Measurements from ENCODE around the gene SURF6.
"Not testable (repeated sequence)": the region's sequence is repeated elsewhere in the genome, so short reads cannot be mapped to it uniquely, and the experiment has no call there.

The SURF6 gene

DNA sequence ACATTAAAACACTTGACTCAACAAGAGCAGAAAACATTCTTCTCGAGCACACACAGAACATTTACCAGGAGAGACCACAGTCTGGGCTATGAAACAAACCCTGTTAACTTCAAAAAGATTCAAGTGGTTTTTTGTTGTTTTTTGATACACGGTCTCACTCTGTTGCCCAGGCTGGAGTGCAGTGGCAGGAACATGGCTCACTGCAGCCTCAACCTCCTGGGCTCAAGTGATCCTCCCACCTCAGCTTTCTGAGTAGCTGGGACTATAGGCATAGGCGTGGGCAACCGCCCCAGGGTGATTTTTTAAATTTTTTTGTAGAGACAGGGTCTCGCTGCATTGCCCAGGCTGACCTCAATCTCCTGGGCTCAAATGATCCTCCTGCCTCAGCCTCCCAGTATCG, 9.0 kb downstream of the SURF6 start:
- H3K27me3 ChIP-seq (ENCODE audit: control insufficient read depth, insufficient read depth, low read length, poor library complexity, severe bottlenecking); H3K4me1 ChIP-seq (ENCODE audit: control insufficient read depth, insufficient read depth, low read length); H3K9me3 ChIP-seq (ENCODE audit: control insufficient read depth, low read length); H3K27ac ChIP-seq (ENCODE audit: insufficient read depth, low read depth, low read length, poor library complexity, severe bottlenecking); H3K4me3 ChIP-seq (ENCODE audit: insufficient read depth, low read depth, low read length): not testable (repeated sequence)
- peaks cover 12% of the 10 kb centered on the region for H3K36me3 ChIP-seq (ENCODE audit: control insufficient read depth, insufficient read depth, low read length)
- WGBS, 2 experiments, result 90% methylated on average over 6 of the region's 6 CpGs

DNA sequence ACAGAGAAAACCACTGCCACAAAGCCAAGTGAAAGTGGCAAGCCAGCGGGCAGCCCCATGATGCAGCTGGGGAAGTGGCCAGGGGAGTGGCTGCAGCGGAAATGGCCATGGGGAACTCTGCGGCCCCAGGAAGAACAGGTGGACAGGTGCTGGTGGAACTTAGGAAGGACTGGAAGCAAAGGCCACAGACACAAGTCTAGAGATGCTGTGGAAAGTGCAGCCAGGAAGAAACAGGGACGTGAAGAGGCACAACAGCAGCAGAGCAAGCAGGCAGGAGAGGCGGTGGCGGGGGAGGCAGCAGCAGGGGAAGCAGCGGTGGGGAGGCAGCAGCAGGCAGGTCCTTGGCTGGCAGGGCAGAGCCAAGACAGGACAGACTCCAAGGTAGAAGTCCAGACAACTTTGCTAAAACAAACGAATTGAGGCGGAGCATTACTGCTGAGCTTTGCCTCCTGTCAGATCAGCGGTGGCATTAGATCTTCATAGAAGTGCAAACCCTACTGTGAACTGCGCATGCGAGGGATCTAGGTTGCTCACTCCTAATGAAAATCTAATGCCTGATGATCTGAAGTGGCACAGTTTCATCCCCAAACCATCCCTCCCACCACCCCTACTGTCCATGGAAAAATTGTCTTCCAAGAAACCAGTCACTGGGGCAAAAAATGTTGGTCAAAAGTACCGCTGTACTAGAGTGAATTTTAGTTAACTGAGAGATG, 11.8 kb downstream of the SURF6 start:
- 82 to 86% methylated on average over 13 of the region's 13 CpGs for WGBS, 2 experiments
- H3K27me3 ChIP-seq (ENCODE audit: control insufficient read depth, insufficient read depth, low read length, poor library complexity, severe bottlenecking), result no peaks in the 10 kb centered on the region
- no peak overlapping the region for H3K27ac ChIP-seq (ENCODE audit: insufficient read depth, low read depth, low read length, poor library complexity, severe bottlenecking)
- no peaks in the 10 kb centered on the region for H3K4me1 ChIP-seq (ENCODE audit: control insufficient read depth, insufficient read depth, low read length)
- H3K36me3 ChIP-seq (ENCODE audit: control insufficient read depth, insufficient read depth, low read length), result no peaks in the 10 kb centered on the region
- H3K9me3 ChIP-seq (ENCODE audit: control insufficient read depth, low read length), result no peaks in the 10 kb centered on the region
- no peak overlapping the region for H3K4me3 ChIP-seq (ENCODE audit: insufficient read depth, low read depth, low read length)

DNA sequence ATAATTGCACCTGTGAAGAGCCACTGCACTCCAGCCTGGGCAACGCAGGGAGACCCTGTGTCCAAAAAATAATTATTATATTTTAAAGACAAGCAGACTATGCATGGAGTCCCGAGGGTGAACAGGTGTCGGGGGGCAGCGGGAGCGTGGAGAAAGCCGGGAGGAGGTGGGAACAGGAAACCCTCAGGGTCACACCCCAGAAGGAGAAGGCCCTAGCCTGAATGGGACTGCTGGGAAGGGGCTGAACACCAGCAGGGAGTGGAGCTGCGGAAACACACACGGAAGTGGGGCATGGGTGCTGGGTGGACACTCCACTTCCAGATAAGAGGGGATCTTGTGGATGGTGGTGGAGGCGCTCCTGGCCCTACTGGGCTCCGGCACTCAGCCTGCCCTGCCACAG, 12.8 kb downstream of the SURF6 start:
- whole genome bisulfite sequencing, 2 experiments, result 94 to 95% methylated on average over 9 to 10 of the region's 10 CpGs
- Histone ChIP-seq H3K9me3 (ENCODE audit: control insufficient read depth, low read length) (no peaks in the 10 kb centered on the region), H3K27ac (ENCODE audit: insufficient read depth, low read depth, low read length, poor library complexity, severe bottlenecking) (no peak overlapping the region), H3K36me3 (ENCODE audit: control insufficient read depth, insufficient read depth, low read length) (no peaks in the 10 kb centered on the region), H3K27me3 (ENCODE audit: control insufficient read depth, insufficient read depth, low read length, poor library complexity, severe bottlenecking) (no peaks in the 10 kb centered on the region), H3K4me1 (ENCODE audit: control insufficient read depth, insufficient read depth, low read length) (no peaks in the 10 kb centered on the region), H3K4me3 (ENCODE audit: insufficient read depth, low read depth, low read length) (no peak overlapping the region)

DNA sequence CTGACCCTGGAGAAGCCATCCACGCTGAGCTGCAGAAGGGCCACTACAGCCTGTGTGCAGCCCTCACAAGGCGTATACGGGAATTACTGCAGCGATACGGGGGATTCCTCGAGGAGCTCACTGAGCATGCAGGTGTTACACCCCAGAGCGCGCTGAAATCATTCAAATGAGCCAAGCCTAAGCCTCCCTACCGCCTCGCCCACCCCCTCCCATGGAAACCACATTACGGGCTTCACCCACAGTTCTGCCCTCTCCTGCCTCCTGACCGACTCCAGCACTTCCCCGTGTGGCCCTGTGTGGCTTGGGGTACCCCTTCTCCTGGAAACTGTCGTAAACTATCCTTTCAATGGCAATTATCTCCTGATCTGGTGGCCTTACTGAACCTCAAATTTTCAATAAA, 13.3 kb downstream of the SURF6 start:
- H3K9me3 ChIP-seq (ENCODE audit: control insufficient read depth, low read length), result no peaks in the 10 kb centered on the region
- no peaks in the 10 kb centered on the region for H3K36me3 ChIP-seq (ENCODE audit: control insufficient read depth, insufficient read depth, low read length)
- WGBS, 2 experiments, result 90 to 92% methylated on average over 14 of the region's 14 CpGs
- H3K4me1 ChIP-seq (ENCODE audit: control insufficient read depth, insufficient read depth, low read length), result no peaks in the 10 kb centered on the region
- H3K4me3 ChIP-seq (ENCODE audit: insufficient read depth, low read depth, low read length), result no peak overlapping the region
- no peaks in the 10 kb centered on the region for H3K27me3 ChIP-seq (ENCODE audit: control insufficient read depth, insufficient read depth, low read length, poor library complexity, severe bottlenecking)
- no peak overlapping the region for H3K27ac ChIP-seq (ENCODE audit: insufficient read depth, low read depth, low read length, poor library complexity, severe bottlenecking)

DNA sequence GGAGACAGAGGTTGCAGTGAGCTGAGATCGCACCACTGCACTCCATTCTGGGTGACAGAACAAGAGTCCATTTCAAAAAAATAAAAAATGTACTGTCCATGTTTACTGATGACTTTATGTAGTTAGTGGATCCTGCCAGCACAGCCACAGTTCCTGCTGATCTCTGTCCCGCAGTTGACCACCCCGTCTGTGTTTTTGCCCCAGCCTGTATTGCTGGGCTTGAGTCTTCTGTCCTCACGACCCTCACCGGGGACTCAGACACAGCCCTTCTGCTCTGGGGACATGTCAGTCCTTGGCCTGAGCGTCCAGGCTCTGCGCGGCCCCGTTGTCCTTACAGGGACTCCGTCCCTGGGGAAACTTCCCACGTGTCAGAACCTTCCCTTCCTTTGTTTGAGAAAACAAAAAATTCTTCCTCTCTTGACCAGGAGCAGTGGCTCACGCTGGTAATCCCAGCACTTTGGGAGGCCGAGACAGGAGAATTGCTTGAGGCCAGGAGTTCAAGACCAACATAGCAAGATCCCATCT, 14.5 kb downstream of the SURF6 start:
- WGBS, 2 experiments, result 87 to 89% methylated on average over 13 of the region's 13 CpGs
- Histone ChIP-seq H3K9me3 (ENCODE audit: control insufficient read depth, low read length) (no peaks in the 10 kb centered on the region), H3K4me1 (ENCODE audit: control insufficient read depth, insufficient read depth, low read length) (no peaks in the 10 kb centered on the region), H3K27ac (ENCODE audit: insufficient read depth, low read depth, low read length, poor library complexity, severe bottlenecking) (no peak overlapping the region), H3K4me3 (ENCODE audit: insufficient read depth, low read depth, low read length) (no peak overlapping the region), H3K36me3 (ENCODE audit: control insufficient read depth, insufficient read depth, low read length) (no peaks in the 10 kb centered on the region), H3K27me3 (ENCODE audit: control insufficient read depth, insufficient read depth, low read length, poor library complexity, severe bottlenecking) (no peaks in the 10 kb centered on the region)

DNA sequence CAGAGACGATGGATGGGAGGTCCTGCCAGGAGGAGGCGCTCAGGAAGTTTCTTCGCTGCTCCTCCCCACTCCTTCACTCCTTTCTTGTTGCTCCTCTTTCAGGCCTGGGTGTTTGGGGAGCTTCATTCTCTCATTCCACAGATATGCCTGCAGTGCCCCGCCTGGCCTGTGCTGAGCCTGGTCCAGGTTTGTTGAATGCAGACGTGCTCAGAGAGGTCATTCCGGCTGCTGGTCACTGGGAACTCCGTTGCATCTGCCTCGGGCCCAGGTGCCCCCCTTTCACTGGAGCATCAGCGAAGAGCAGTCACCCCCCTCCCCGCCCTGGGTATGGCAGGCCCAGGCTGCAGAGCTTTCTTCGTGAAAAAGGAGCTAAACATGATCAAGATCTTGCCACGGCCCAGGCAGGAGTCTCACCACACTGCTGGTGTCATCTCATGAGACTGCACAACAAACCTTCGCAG, 15.5 kb downstream of the SURF6 start:
- Histone ChIP-seq H3K9me3 (ENCODE audit: control insufficient read depth, low read length) (no peaks in the 10 kb centered on the region), H3K27me3 (ENCODE audit: control insufficient read depth, insufficient read depth, low read length, poor library complexity, severe bottlenecking) (no peaks in the 10 kb centered on the region)
- 86 to 87% methylated on average over 12 to 13 of the region's 13 CpGs for WGBS, 2 experiments

DNA sequence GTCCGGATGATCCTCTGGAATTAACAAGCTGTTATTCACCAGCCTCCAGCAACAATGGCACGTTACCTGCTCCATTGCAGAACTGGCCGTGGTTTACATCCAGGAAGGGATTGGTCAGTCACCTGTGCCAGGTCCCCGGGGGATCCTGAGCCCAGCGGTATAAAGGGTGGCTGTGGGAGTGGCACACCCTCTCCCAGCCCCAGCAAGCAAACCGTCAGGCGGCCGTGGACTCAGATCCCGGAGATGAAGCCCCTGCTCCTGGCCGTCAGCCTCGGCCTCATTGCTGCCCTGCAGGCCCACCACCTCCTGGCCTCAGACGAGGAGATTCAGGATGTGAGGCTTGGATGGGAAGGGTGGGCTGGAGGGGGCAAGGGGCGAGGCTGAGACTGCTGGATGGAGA, 18.4 kb downstream of the SURF6 start:
- H3K9me3 ChIP-seq (ENCODE audit: control insufficient read depth, low read length); H3K27ac ChIP-seq (ENCODE audit: insufficient read depth, low read depth, low read length, poor library complexity, severe bottlenecking); H3K4me3 ChIP-seq (ENCODE audit: insufficient read depth, low read depth, low read length); H3K4me1 ChIP-seq (ENCODE audit: control insufficient read depth, insufficient read depth, low read length); H3K27me3 ChIP-seq (ENCODE audit: control insufficient read depth, insufficient read depth, low read length, poor library complexity, severe bottlenecking); H3K36me3 ChIP-seq (ENCODE audit: control insufficient read depth, insufficient read depth, low read length): not testable (repeated sequence)
- WGBS, 2 experiments, result 88 to 89% methylated on average over 12 to 13 of the region's 13 CpGs

More for the DNA sequence above, 15.5 kb downstream of the SURF6 start:
- H3K4me1 ChIP-seq (ENCODE audit: control insufficient read depth, insufficient read depth, low read length), result no peaks in the 10 kb centered on the region
- H3K36me3 ChIP-seq (ENCODE audit: control insufficient read depth, insufficient read depth, low read length), result no peaks in the 10 kb centered on the region
- no peak overlapping the region for H3K4me3 ChIP-seq (ENCODE audit: insufficient read depth, low read depth, low read length)
- no peak overlapping the region for H3K27ac ChIP-seq (ENCODE audit: insufficient read depth, low read depth, low read length, poor library complexity, severe bottlenecking)

DNA sequence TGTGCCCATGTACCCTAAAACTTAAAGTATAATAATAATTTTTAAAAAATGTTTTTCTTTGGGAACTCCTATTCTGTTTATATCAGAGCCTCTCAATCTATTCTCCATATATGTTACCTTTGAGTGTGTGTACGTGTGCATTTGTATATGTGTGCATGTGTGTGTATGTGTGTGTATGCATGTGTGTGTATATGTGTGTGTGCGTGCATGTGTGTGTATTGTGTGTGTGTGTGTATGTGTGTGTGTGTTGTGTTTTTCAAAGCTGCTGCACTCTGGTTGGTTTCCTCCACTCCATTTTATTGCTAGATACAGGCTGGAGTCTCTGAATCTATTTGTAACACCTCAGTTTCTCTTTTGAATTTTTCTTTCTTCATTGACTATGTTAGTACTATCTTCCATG, 20.0 kb downstream of the SURF6 start:
- Histone ChIP-seq H3K4me3 (ENCODE audit: insufficient read depth, low read depth, low read length) (no peak overlapping the region), H3K27ac (ENCODE audit: insufficient read depth, low read depth, low read length, poor library complexity, severe bottlenecking) (no peak overlapping the region), H3K27me3 (ENCODE audit: control insufficient read depth, insufficient read depth, low read length, poor library complexity, severe bottlenecking) (no peaks in the 10 kb centered on the region), H3K36me3 (ENCODE audit: control insufficient read depth, insufficient read depth, low read length) (no peaks in the 10 kb centered on the region), H3K4me1 (ENCODE audit: control insufficient read depth, insufficient read depth, low read length) (no peaks in the 10 kb centered on the region), H3K9me3 (ENCODE audit: control insufficient read depth, low read length) (no peaks in the 10 kb centered on the region)
- WGBS, 2 experiments, result 64 to 75% methylated on average over 2 of the region's 2 CpGs

DNA sequence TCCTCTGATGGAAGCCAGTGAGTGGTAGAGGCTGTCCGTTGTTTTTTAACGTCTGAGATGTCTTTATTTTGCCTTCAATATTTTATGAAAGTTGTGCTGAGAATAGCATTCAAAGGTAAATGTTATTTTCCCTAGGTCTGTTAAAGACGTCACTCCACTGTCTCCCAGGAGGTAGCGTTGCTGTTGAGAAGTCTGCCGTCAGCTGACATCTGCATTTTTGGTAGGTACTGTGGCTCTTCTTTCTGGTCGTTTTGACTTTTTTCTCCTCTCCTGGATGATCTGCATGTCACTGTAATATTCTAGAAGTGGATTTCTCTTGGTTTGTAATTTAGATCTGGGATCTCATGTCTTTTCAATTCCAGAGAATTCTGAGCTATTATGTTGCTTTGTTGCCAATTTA, 26.4 kb downstream of the SURF6 start:
- no peaks in the 10 kb centered on the region for H3K9me3 ChIP-seq (ENCODE audit: control insufficient read depth, low read length)
- no peaks in the 10 kb centered on the region for H3K4me1 ChIP-seq (ENCODE audit: control insufficient read depth, insufficient read depth, low read length)
- no peak overlapping the region for H3K4me3 ChIP-seq (ENCODE audit: insufficient read depth, low read depth, low read length)
- H3K27me3 ChIP-seq (ENCODE audit: control insufficient read depth, insufficient read depth, low read length, poor library complexity, severe bottlenecking), result no peaks in the 10 kb centered on the region
- H3K27ac ChIP-seq (ENCODE audit: insufficient read depth, low read depth, low read length, poor library complexity, severe bottlenecking), result no peak overlapping the region
- 89 to 91% methylated on average over 6 of the region's 6 CpGs for WGBS, 2 experiments
- no peaks in the 10 kb centered on the region for H3K36me3 ChIP-seq (ENCODE audit: control insufficient read depth, insufficient read depth, low read length)

DNA sequence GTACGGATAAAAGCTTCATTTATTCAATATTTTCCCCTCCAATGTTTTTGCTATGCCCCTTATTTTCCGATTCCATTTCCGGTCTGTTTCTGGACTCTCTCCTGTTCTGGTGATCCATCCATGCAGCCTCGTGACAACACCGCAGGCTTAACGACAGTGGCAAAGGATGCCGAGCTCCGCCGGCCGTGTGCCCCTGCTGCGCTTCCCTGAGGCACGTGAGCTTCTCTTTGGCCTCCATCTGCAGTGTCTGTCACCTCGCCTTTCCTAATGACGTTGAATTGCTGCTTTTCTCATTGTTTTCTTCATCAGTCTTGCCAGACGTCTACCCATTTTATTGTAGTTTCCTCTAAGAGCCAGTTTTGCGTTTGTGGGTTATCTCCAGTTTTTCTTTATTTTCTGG, 28.7 kb downstream of the SURF6 start:
- no peaks in the 10 kb centered on the region for H3K9me3 ChIP-seq (ENCODE audit: control insufficient read depth, low read length)
- WGBS, 2 experiments, result 88 to 91% methylated on average over 16 of the region's 16 CpGs
- no peak overlapping the region for H3K4me3 ChIP-seq (ENCODE audit: insufficient read depth, low read depth, low read length)

More for the DNA sequence above, 28.7 kb downstream of the SURF6 start:
- no peaks in the 10 kb centered on the region for H3K27me3 ChIP-seq (ENCODE audit: control insufficient read depth, insufficient read depth, low read length, poor library complexity, severe bottlenecking)
- no peaks in the 10 kb centered on the region for H3K4me1 ChIP-seq (ENCODE audit: control insufficient read depth, insufficient read depth, low read length)
- no peaks in the 10 kb centered on the region for H3K36me3 ChIP-seq (ENCODE audit: control insufficient read depth, insufficient read depth, low read length)
- no peak overlapping the region for H3K27ac ChIP-seq (ENCODE audit: insufficient read depth, low read depth, low read length, poor library complexity, severe bottlenecking)
